Measurements from ENCODE around the gene TENM3.

The TENM3 gene

GRCh38 chr4:182700362-182701160 lies 457.4 kb downstream of the TENM3 start:
- no peak for DNase-seq

DNA sequence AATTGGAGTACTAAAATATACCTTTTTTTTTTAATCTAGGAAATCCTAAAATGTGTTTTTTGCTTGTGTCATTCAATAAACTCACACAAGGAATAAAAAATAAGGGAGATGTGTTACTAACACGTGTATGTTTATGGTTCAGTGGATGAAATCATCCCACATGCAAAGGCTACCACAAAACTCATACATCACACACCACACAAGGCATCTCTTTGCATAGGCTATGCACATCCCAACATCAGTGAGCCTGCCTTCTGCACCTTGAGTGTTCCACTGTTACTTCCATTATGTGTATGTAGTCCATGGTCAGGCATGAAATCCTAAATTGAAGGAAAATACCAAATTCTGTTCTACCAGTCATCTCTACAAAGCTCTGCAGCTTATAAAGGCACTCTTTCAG lies 460.9 kb downstream of the TENM3 start:
- no peak for DNase-seq

GRCh38 chr4:182704948-182705347 lies 461.7 kb downstream of the TENM3 start:
- DNase-seq = no peak

DNA sequence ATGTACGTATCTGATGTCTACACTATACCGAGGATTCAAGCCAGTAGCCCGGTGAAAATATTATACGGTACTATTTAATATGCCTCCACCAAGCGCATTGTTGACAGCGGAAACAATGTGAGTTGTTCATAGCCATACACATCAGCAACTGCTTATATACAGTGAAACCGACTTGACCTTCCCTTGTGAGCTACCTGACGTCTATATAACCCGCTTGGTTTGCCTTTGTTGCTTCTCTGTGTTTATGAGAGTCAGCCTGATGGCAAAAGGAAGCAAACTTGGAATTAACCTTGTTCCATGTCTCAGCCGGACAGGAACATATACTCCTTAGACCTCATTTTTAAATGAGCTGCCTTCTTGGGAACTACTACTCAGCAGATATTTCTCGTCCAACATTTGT lies 462.2 kb downstream of the TENM3 start:
- no peak for DNase-seq

GRCh38 chr4:182711211-182711610 lies 468.0 kb downstream of the TENM3 start:
- no peak for DNase-seq

- no peak for DNase-seq
Observed at GRCh38 chr4:182715548-182715947, 472.3 kb downstream of the TENM3 start.

DNA sequence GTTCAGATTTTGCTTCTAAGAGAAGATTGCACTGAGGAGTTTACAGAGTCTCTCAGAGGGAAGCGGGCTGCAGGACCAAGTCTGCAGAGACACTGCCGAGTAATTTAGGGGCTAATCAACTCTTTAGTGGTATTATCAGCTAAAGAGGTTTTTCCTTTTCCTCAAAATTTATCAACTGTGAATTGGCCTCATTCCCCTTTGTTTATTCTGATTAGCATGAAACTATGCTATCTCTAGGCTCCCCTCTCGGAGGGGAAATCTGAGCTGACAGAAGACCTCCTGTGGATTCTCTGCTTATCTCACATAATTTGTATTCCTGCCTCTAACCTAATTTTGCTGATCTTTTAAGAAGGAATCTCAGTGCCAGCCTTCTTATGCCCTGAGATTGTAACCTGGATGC lies 473.0 kb downstream of the TENM3 start:
- no peak for DNase-seq

- peak; percentile 46 to 61 for DNase-seq
Observed at GRCh38 chr4:182717788-182718583, 474.8 kb downstream of the TENM3 start.

DNA sequence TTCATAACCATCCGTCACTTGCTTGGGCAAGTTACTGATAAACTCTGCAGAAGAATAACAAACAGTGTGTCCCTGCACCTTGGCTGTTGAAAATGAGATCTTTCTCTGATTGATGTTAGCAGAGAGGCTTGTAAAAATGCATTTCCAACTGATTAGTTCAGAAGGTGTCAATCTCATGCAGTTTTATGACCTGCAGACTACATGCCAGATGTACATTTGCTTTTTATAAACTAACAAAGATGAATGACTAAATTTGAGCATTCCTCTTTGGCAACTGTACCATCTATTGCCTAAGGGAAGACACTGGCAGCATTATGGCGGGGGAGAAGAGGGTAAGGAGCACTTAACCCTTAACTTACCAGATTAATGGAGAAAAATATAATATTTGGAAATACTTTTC lies 481.2 kb downstream of the TENM3 start:
- DNase-seq = no peak

- no peak for DNase-seq
Observed at GRCh38 chr4:182729516-182729915, 486.3 kb downstream of the TENM3 start.

DNA sequence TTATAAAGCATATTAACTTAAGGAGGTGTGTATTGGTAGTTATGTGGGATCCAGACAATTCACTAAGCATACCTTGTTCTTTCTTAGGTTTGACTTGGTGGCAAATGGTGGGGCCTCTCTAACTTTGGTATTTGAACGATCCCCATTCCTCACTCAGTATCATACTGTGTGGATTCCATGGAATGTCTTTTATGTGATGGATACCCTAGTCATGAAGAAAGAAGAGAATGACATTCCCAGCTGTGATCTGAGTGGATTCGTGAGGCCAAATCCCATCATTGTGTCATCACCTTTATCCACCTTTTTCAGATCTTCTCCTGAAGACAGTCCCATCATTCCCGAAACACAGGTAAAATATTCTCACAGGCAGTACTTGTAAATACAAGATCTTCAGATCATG lies 487.6 kb downstream of the TENM3 start:
- DNase-seq = no peak

GRCh38 chr4:182736207-182736606 lies 493.0 kb downstream of the TENM3 start:
- DNase-seq = no peak

- DNase-seq = no peak
Observed at GRCh38 chr4:182738283-182739047, 495.3 kb downstream of the TENM3 start.

GRCh38 chr4:182740256-182740655 lies 497.1 kb downstream of the TENM3 start:
- DNase-seq = no peak

GRCh38 chr4:182741054-182741453 lies 497.9 kb downstream of the TENM3 start:
- DNase-seq = no peak

DNA sequence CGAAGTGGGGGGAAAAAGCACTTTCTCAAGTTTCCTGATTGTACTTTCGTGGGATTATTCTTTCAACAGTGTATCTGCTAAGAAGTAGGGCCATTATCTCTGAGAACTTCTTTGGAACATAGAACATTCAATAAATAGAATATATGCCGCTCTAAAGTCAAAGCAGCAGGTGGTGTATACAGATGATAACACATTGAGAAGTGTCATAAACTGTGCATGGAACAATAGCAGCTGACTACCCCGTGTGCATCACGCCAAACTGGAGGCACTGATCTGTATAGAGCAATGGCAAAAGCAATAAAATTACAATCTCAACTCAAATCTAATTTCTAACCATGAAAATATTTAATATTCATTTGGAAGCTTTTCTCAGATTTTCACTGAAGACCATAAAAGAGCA lies 498.7 kb downstream of the TENM3 start:
- DNase-seq = no peak

DNA sequence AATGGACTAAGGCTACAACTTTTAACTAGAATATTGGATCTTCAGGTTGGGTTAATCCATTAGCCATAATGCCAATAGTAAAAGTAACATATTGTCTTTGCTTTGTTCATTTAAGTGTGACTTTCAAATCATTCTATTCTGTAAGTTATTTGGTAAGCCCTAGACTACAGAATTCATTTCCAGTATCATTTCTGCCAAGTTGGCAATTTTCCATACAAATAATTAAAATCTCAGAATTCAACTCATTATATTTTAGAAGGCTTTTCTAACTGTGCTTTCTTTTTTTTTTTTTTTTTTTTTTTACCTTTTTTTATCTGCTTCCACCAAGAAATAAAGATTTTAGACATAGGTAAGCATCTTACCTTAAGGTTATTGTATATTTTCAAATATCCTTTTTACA lies 500.6 kb downstream of the TENM3 start:
- no peak for DNase-seq

DNA sequence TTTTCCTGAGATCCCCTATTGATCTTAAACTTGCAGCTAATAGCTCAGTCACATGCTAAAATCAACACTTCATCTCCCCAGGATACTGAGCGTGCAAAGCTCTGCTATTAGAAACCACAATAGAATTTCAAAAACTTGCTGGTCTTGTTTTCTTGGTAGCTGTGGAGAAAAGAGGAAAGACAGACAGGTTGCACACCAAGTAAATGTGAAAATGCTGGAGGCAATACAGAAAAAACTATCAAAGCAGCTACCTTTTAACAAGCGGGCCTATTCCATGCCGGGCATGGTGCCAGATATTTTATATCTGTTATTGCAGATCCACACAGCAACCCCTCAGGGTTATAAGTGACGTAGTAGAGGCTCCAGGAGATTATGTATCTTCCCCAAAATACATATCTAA lies 502.0 kb downstream of the TENM3 start:
- DNase-seq = no peak

GRCh38 chr4:182746876-182747275 lies 503.7 kb downstream of the TENM3 start:
- no peak for DNase-seq

DNA sequence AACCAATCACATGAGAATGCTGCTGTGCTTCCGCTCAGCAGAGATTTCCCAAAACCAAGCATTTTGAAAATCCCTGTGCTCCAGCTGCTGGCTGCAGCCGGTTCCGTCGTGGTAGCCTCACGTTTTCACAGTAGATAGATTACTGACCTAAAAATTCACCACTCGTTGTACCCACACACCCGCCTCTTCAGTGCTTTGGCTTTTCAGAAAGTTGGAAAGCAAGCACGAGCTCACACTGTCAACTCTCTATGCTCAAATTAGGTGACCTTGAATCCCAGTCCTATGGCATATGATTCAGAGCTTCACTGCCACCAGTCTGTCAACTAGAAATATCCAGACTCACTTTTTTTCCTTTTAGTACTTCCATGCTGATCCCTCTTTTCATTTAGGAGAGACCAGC lies 505.1 kb downstream of the TENM3 start:
- DNase-seq = no peak

GRCh38 chr4:182748949-182749348 lies 505.7 kb downstream of the TENM3 start:
- no peak for DNase-seq

- DNase-seq = no peak
Observed at GRCh38 chr4:182749667-182750167, 506.5 kb downstream of the TENM3 start.

GRCh38 chr4:182752158-182752910 lies 509.1 kb downstream of the TENM3 start:
- DNase-seq = no peak

Measured in Kasumi-1 (cell line).